ENCODE measurements around the gene RSRP1.
"Not testable (repeated sequence)": the region's sequence is repeated elsewhere in the genome, so short reads cannot be mapped to it uniquely, and the experiment has no call there.

Gene RSRP1

DNA sequence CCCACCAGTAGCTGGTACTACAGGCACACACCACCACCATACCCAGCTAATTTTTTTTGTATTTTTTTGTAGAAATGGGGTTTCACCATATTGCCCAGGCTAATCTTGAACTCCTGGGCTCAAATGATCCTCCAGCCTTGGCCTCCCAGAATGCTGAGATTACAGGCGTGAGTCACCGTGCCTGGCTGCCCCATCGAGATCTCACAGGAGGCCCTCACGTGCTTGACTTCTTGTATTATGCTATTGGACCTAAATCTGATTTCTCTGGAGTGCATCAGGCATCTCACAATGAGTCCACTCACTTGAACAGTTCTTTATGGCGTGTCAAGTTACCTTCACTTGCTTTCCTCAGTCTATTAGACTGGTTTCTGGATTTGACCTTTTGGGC is 9.3 kb upstream of the RSRP1 start:
- DNase-seq (ENCODE audit: low read depth): no peak

DNA sequence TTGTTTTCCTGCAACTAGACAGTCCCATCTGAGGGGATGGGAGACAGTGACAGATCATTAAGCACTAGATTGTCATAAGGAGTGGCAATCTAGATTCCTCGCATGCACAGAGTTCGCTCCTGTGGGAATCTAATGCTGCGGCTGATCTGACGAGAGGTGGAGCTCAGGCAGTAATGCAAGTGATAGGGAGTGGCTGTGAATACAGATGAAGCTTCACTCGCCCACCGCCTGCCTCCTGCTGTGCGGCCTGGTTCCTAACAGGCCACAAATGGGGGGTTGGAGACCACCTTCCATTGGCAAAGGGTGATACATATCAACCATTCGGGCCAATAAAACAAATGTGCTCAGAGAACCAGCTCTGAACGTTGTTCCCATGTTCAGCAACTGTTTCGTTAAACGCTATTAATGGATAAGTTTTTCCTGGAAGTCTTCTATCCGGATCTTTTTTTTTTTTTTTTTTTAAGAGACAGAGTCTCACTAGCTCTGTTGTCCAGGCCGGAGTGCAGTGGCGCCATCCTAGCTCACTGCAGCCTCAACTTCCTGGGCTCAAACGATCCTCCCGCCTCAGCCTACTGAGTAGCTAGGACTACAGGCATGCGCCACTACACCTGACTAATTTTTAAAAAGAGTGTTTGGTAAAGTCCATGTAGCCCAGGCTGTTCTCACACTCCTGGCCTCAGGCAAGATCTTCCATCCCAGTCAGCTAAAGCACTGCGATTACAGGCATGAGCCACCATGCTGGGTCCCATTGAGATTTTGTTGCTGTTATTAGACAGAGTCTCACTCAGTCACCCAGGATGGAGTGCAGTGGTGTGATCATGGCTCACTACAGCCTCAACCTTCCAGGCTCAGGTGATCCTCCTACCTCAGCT is 8.7 kb upstream of the RSRP1 start:
- no peak for DNase-seq (ENCODE audit: low read depth)

DNA sequence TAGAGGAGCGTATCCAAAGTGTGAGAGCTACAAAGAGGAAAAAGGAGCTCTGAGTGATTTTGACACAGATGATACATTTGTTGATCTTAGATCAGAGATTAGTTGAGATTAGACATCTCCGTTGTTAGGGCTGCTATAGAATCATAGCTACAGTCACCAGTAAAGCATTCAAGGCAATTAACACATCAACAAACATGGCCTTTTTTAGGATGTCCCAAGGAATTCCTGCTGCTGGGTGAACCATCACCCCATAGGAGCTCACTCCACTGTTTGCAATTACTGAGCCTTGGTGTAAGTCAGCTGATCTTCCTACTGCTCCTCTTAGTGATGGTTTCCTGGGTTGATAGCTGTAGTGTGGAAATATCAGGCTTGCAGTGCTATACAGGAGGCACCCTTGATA is 6.7 kb upstream of the RSRP1 start:
- DNase-seq (ENCODE audit: low read depth): no peak

DNA sequence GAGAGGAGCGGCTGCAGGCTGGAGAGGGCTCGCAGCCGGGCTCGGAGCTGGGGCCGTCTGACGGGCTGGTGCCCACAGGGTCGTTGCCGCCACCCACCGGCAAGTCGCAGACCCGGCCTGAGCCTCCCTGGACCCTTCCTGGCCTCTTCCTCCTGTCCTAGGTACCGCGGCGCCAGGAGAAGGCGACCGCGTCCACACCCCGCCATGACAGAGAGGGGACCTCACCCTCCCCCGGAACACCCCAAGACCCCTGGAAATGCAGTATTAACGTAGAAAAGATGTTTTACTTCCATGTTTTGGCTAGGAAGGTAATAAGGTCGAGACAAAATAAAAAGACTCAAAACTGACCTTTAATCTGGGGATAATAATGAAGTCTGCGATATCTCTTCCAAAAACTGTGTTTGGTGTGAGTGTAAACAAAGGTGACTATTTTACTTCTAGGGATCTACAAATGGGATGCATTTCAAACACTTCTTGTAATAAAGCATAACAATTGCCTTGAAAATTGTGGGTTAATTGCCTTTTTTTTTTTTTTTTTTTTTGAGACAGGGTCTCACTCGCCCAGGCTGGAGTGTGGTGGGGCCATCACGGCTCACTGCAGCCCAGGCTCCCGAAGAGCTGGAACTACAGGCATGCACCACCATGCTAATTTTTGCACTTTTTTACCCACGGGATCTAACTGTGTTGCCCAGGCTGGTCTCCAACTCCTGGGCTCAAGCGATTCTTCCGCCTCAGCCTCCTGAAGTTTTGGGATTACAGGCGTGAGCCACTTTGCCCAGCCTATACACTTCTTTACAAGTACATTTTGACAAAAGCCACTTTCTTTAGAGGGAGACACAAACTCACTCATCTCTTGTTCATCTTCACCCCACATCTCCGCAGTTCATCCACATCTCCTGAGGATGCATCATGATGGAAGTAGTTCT is 838 bp upstream of the RSRP1 start:
- no peak for DNase-seq (ENCODE audit: low read depth)

DNA sequence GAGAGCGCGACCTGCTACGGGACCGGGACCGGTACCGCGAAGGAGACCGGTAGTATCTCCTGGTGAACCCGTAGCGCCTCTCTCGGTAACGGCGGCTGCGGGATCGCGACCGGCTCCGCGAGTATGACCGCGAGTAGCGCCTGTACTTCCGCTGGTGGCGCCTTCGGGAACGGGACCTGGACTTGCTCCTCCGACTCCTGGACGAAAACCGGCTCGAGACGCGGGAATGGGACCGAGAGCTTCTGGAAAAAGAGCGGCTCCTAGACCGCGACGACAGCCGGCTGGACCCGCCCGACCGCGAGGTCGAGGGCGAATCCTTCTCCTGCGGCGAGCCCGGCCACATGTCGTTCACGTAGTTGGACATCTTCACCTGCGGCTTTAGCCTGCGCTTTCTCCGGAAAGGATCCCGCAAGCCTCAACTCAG is 642 bp downstream of the RSRP1 start:
- DNase-seq (ENCODE audit: low read depth): no peak

DNA sequence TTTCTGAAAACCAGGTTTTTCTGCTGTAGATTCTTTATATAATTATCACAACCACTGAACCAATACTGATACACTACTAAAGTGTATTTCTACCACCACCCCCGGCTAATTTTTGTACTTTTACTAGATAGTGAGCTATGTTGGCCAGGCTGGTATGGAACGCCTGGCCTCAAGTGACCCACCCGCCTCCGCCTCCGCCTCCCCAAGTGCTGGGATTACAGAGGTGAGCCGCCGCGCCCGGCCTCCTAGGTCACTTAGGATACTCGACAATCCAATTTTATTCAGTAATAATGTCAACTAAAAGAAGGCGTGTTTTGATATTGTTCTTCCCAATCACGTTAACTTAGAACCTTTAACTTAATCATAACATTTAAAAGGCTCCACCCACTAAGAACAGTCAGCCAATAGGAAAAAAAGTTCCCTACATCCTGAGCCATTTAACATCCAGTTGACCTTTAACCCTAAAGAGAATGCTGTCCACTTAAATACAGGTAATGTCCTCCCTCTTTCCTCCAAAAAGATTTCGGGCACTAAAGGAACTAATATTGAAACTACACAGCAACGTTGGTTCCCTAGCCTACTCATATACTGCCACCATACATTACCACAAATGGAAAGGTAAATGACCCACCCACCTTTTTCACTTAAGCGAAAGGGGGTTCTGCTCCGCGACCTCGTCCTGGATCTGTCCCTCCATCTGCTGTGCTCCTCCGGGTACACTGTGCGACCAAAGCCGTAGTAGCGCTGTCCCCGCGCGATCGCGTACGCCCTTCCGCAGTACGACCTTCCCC is 1.2 kb downstream of the RSRP1 start:
- no peak for DNase-seq (ENCODE audit: low read depth)

DNA sequence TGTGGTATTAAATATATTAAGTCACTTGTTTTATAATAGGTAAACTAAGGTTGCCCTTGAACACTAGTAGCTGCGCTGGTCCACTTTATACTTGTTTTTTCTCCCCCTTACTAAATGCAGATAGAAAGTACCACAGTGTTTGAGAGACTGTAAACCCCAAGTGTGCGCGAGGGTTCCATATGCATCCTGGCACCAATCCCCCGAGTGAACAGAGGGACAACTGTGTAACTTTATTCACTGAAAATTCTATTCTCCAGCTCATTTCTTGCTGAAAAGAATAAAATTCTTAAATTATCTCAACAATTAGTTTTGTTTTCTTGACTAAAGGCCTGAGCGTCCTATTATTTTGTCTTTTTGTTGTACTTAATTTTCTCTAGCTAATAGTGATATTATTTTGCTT is 1.9 kb downstream of the RSRP1 start:
- no peak for DNase-seq (ENCODE audit: low read depth)

DNA sequence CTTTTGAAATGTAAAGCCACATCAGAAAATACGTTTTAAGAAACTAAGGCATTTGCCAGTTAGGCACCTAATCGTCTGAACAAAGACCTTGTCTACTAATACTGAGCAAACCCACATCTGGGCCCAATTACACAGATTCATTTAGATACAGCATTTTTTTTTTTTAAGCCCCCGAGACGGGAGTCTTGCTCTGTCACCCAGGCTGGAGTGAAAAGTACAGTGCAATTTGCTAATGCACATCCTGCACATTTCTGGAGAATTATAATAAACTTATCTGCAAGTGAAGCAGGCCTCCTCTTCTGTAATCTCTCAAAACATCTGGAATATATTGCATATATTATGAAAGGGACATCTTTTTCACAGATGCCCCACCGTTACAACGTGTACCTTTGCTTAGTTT is 3.3 kb downstream of the RSRP1 start:
- no peak for DNase-seq (ENCODE audit: low read depth)

DNA sequence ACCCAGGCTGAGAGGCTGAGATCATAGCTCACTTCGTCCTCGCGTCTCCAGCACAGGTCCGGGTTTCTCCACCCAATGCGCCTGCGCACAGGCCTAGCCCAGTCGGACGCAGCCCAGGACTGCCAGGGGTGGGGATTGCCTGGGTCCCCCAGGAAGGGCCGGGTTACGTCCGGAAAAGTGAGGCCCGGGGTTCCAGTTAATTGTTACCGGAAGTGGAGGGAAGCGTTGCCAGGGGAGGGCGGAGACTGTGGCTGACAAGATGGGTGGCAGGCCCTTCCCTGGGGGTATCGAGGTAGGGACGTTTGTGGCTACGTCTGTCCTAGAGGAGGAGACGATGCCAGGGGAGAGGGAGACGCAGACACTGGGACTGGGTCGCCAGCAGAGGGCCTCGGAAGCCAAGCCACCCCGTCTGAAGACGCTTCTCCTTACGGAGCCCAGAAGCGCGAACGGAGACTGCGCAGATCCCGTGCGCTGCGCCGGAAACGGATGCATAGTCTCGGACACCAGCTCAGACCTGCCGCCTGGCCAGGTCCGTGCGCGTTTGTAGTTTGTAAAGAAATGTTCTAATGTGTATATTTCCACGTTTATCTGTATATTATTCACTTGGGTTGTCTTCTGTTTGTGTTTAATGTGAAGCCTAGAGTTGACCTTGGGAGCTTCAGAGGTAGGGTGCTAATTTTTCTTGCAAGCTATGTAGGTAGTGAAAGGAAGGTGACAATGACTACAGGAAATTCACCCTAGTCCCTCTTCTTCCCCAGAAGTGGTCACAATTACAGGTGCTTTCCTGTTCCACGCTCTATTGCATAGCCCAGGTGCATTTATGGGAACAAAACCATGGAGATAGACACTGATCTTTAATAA is 7.3 kb downstream of the RSRP1 start:
- peak; percentile 79 for DNase-seq (ENCODE audit: low read depth)

DNA sequence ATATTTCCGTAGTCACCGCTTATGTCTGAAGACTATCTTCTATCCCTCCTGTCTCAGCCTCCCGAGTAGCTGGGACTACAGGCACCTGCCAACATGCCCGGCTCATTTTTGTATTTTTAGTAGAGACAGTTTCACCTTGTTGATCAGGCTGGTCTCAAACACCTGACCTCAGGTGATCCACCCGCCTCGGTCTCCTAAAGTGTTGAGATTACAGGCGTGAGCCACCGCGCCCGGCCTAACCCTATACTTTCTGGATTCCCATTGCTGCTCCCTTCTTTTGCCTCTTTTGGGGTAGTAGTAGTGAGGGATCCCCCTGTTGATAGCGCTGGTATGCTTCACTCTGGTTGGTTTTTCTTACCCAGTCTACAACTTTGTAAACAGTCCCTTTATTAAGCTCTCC is 9.2 kb downstream of the RSRP1 start:
- DNase-seq (ENCODE audit: low read depth): no peak

DNA sequence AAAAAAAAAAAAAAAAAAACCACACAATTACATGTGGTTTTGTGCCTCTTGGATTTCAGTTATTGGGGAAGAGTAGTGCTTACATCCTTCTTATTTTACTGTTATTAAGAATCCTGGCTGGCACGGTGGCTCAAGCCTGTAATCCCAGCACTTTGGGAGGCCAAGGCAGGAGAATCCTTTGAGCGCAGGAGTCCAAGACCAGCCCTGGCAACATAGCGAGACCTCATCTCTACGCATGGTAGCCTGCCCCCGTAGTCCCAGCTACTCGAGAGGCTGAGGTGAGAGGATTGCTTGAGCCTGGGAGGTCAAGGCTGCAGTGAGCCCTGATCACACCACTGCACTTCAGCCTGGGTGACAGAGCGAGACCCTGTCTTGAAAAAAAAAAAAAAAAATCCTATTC is 11.0 kb downstream of the RSRP1 start:
- not testable (repeated sequence) for DNase-seq (ENCODE audit: low read depth)

DNA sequence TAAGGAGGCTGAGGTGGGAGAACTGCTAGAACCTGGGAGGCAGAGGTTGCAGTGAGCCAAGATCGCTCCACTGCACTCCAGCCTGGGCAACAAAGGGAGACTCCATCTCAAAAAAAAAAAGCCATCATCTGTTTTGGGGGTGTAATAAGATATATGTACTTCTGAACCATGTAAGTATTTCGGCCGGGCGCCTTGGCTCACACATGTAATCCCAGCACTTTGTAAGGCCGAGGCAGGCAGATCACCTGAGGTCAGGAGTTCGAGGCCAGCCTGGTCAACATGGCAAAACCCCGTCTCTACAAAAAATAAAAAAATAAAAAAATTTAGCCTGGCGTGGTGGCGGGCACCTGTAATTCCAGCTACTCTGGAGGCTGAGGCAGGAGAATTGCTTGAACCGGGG is 11.8 kb downstream of the RSRP1 start:
- DNase-seq (ENCODE audit: low read depth): not testable (repeated sequence)

DNA sequence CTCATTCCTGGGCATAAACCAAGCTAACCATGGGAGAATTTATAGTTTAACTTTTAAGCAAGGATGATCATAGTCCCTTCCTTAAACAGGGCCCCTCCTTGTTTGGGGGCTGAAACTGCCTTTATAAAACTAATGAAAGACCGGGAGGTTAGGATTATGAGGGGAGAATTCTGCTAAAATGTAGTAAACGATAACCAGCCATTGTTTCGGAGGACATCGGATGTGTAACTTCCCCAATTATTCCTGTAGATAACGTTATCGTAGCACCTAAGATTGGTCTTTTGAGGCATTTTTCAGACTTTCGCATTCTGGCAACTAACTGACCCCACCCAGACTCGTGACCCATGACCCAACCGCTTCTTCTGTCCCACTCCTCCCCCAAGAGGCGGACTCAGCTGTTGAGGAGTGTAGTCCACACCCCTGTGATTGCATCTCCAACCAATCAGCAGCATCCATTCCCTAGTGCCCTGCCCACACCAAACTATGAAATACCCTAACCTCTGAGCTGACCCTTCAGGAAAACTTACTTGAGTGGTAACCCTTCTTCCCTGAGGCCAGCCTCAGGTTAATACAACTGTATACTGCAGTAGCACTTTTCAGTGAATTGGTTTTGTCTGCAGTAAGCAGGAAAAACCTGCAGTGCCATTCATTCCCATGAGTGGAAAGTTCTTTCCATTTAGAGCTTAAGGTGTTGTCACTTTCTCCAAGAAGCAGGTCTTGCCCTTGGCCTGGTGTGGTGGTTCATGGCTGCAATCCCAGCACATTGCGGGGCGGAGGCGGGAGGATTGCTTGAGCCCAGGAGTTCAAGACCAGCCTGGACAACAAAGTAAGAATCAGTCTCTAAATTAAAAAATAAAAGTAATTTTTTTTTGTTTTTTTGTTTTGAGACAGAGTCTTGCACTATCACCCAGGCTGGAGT is 14.1 kb downstream of the RSRP1 start:
- peak; percentile 23 for DNase-seq (ENCODE audit: low read depth)

DNA sequence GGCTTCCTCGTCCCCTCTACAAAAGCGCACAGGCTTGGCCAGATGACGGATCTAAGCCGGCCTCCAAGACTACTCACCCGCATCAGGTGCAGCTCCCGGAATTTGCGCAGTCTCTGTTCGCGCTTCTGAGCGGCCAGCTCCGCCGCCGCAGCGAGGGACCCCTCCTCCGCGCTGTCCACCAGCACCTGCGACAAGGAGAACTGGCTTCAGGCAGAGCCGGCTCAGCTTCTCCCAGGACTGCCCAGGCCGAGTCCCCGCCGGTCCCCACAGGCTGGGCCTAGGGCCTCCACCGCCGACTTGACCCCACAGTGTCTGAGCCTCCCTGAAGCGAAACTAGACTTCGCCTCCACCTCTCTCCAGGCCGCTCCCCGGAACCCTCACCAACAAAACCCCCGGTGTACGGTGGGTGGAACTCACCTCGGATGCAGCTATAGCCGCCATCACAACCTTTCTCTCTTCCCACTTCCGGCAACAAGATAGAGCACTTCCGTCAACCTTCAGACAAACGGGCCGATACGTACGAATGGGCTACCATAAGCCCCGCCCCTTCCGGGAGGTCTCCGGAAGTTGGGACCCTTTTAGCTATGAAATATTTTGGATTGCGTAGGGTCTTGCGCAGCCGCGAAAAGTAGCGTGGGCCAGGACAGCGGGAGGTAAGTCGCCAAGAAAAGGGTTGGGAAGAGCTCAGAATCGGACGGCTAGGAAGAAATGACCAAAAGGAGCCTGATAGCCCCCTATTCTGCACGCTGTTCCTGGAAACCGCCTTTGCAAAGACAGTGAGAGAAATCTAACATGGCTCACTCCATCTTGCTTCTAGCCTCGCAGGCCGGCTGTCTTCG is 15.0 kb downstream of the RSRP1 start, which contains the start of gene SYF2:
SYF2 (minus strand) TSS at position 476 of the 839 bp plus-strand sequence; CDS start at position 441, 35 bp downstream.
- peak; percentile 84 for DNase-seq (ENCODE audit: low read depth)

DNA sequence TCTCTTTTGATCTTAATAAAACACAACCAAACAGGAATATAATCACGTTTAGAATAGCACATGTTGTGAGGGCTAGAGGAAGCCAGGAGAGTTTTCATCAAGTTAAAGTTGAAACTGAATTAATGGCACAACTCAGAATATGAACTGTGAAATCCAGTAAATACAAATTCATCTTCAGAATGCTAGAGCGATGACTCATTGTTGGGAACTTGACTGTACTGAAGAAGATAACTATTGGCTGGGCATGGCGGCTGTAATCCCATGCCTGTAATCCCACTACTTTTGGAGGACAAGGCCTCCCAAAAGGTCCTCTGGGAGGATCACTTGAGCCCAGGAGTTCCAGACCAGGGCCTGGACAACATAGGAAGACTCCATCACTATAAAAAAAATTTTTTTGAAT is 23.8 kb downstream of the RSRP1 start:
- DNase-seq (ENCODE audit: low read depth): no peak

DNA sequence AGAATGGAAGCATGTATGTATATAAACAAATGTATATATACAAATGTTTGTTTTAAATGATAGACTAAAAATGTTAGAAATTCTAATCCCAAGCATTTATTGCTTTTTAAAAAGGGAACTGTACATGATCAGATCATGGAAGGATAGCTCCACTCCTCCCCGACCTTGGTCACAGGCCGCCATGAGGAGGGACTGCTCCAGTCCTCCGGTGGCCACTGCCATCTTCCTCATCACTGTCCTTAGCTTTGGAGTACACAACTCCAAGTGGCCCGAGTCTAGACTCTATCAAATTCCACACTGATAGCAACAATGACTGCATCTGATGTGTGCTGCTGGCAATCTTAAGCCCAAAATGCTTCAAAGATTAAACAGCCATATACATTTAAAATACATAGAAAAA is 24.6 kb downstream of the RSRP1 start:
- DNase-seq (ENCODE audit: low read depth): no peak

DNA sequence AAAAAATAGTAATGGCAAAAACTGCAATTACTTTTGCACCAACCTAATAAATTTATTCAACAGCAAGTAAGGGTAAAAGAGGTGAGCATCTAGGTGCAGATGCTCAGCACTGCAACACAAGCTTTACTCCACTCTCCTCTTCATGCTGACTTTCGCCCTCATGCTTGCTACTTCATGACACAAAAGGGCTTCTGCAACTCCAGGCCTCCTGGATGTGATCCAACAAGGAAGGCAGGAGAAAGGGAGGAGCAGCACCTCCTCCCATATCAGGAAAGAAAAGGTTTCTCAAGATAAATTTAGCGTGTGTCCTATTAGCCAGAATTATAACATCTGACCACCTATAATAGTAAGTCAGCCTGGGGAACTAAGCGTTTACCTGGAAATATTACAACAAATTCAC is 26.6 kb downstream of the RSRP1 start:
- no peak for DNase-seq (ENCODE audit: low read depth)

DNA sequence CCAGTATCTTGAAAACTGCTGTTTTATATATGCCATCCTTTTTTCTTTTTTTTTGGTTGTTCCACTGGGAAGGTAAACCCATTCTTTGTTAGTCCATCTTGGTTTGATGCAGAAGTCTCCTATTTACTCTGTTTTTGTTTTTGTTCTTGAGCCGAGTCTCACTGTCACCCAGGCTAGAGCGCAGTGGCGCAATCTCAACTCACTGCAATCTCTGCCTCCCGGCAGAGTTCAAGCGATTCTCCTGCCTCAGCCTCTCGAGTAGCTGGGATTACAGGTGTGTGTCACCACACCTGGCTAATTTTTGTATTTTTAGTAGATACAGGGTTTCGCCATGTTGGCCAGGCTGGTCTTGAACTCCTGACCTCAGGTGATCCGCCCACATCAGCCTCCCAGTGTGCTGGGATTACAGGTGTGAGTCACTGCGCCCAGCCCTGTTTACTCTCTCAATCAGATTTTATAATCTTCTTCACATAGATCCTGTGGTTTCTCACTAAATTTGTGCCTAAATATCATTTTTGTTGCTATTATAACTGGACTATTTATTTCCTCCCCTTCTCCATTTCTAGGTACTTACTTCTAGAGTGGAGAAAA is 27.5 kb downstream of the RSRP1 start:
- no peak for DNase-seq (ENCODE audit: low read depth)

Data from T-helper 22 cell (primary cell).